Activated CD4-positive, alpha-beta memory T cell treated with anti-CD3 and anti-CD28 coated beads, Interleukin-2, amount 10 ng/mL, durations not matched to agents 7 days and 5 days (primary cell): Measurements from ENCODE around the gene POLR3K. TPM values are rescaled to one million over a fixed set of nuclear protein-coding genes. Genes with fewer than 3 reads are reported as not detected.

Experiments
- CTCF ChIA-PET: fragments of 350-600 bp; sonication (Branson Sonifier 250); formaldehyde crosslinking; loops from one replicate; lab custom pipeline; 2021; ENCODE audit warnings: antibody characterized with exemption, inconsistent platforms; lab: Charles Lee
- POLR2A ChIA-PET: fragments of 350-600 bp; sonication (Branson Sonifier 250); formaldehyde crosslinking; loops from one replicate; lab custom pipeline; 2021; ENCODE audit warnings: antibody characterized with exemption; lab: Charles Lee
- DNase-seq: peaks from one replicate; pipeline ENCODE4 v3.0.0-alpha.2; 2020
- H3K27ac Mint-ChIP-seq: one replicate; pipeline ENCODE4 v1.8.0; 2021; ENCODE audit warnings: mild to moderate bottlenecking, mixed read lengths
- H3K27me3 Mint-ChIP-seq: one replicate; pipeline ENCODE4 v1.8.0; 2021; ENCODE audit warnings: mixed read lengths
- H3K36me3 Mint-ChIP-seq: one replicate; pipeline ENCODE4 v1.8.0; 2021; ENCODE audit warnings: low read depth, mixed read lengths
- H3K4me1 Mint-ChIP-seq: one replicate; pipeline ENCODE4 v1.8.0; 2021; ENCODE audit warnings: mixed read lengths
- H3K4me3 Mint-ChIP-seq: one replicate; pipeline ENCODE4 v1.8.0; 2021; ENCODE audit warnings: mild to moderate bottlenecking, mixed read lengths
- H3K9me3 Mint-ChIP-seq: one replicate; pipeline ENCODE4 v1.8.0; 2021; ENCODE audit warnings: mixed read lengths
- total RNA-seq, 2 experiments: library from RNA; stranded (reverse); gene quantifications; one replicate each; pipeline ENCODE4 v1.2.3, GENCODE V29; 2021

POLR3K gene
- 10 to 100 TPM; 27.6 to 31.1 TPM for total RNA-seq

DNA sequence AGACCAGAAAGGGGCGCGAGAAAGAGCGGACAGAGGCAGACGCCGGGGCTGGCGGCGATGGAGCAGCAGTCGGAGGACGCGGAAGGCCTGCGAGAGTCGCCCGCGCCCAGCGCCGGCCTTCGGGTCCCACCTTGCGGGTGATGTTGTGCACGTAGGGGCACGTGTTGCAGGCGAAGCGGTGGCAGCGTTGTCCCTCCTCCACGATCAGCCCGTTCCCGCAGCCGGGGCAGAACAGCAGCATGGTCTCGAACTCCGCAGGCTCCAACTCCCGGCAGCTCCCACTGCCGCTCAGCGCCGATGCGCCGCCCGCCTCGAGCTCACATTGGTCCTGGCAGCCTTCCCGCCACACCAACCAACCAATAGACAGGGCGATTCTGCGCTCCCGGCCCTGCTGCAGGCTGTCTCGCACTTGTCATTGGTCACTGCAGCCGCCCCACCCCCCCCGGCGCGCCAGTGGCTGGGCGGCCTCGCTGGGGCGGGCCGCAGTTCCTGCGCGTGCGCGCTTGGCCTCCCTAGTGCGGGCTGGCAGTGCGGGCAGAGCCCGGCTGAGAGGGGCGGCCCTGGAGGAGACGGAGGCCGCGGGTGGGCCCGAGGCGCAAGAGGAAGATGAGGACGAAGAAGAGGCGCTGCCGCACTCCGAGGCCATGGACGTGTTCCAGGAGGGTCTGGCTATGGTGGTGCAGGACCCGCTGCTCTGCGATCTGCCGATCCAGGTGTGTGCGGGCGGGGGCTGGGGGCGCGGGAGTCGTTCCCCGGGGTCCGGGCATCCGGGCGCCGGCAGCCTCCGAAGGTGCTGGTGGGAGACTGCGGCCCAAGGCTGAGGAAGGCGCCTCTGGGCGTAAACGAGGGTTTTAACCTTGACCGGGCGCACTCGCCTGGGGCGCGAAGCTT lies at the start of gene POLR3K, which contains the start of gene SNRNP25:
POLR3K (minus strand) TSS at position 263 of the 891 bp plus-strand sequence; CDS start at position 241, 22 bp downstream.
SNRNP25 (plus strand) TSS at position 483 of the 891 bp plus-strand sequence; CDS start at position 672, 189 bp downstream.
- peak within 1 kb of the TSS; percentile 86 for H3K27ac Mint-ChIP-seq
- H3K27me3 Mint-ChIP-seq = no peaks in the 10 kb centered on the region
- H3K4me3 Mint-ChIP-seq = peak within 1 kb of the TSS; percentile 98
- peak; percentile 98 for DNase-seq
- peaks cover 27% of the 10 kb centered on the region for H3K36me3 Mint-ChIP-seq
- peaks cover 34% of the 10 kb centered on the region for H3K4me1 Mint-ChIP-seq
- CTCF ChIA-PET = interaction anchor here (0.6 to 2.2 kb wide), 11 partner anchors 11 to 309 kb away, joined by 3 to 21 read pairs (median 4); partner anchors contain the start of gene FAM234A
- POLR2A ChIA-PET = interaction anchor here (0.6 to 2.5 kb wide), 13 partner anchors 9 to 473 kb away, joined by 3 to 18 read pairs (median 4); partner anchors contain the start of genes HBQ1, LUC7L and MPG
- H3K9me3 Mint-ChIP-seq = no peaks in the 10 kb centered on the region

DNA sequence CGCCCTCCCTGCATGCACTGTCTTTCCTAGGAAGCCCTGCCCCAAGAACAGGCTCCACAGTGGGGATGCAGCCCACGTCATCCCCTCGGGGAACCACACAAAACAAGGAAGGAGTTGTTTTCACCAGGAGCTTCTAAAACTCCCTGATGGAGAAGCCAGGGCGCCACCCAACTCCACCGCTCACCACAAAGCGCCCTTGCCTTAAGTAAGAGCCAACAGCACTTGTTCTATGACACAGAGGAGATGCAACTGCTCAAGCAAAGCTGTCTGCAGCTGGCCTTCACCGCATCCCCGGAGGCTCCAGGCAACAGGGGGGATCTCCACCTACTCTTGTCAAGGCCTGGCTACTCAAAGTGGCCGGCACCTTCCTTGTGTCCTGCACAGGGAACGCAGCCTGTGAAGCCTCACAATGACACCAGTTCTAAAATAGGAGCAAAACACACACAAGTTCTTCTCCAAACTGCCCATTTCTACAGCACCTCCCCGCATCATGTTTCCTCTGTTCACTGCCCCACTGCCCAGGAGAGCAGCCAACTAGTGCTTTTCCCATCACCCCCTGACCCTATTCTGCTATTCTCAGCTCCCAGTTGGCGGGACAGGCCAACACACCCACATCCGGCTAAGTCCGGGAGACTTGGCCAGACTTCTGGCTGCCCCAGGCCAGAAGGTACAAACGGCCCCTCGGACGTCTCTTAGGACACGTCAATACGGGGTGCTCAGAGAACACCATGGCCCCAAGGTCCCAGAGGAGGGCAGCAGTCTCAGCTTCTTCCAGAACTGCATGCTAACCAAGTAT lies 48.9 kb upstream of the POLR3K start:
- CTCF ChIA-PET = interaction anchor here (0.7 kb wide), 1 partner anchor 37 kb away, joined by 3 read pairs; no protein-coding TSS in a partner anchor
- no peak for DNase-seq
- Mint-ChIP-seq H3K4me1 (peaks cover 1% of the 10 kb centered on the region), H3K27me3 (no peaks in the 10 kb centered on the region), H3K9me3 (no peaks in the 10 kb centered on the region), H3K36me3 (peaks cover 6% of the 10 kb centered on the region), H3K27ac (no peak overlapping the region), H3K4me3 (no peak overlapping the region)
- POLR2A ChIA-PET = no interaction called here

- DNase-seq = no peak
- no peaks in the 10 kb centered on the region for H3K9me3 Mint-ChIP-seq
- H3K36me3 Mint-ChIP-seq = peaks cover 6% of the 10 kb centered on the region
- H3K4me3 Mint-ChIP-seq = no peak overlapping the region
- H3K4me1 Mint-ChIP-seq = peaks cover 5% of the 10 kb centered on the region
- H3K27ac Mint-ChIP-seq = no peak overlapping the region
- ChIA-PET POLR2A (no interaction called here), CTCF (interaction anchor here (0.7 kb wide), 1 partner anchor 36 kb away, joined by 3 read pairs; no protein-coding TSS in a partner anchor)
- H3K27me3 Mint-ChIP-seq = no peaks in the 10 kb centered on the region
These were observed 48.2 kb upstream of the POLR3K start for GRCh38 chr16:101586-101985.

- H3K36me3 Mint-ChIP-seq = peaks cover 6% of the 10 kb centered on the region
- ChIA-PET CTCF (interaction anchor here (7.8 kb wide), 1 partner anchor 35 kb away, joined by 194 read pairs; no protein-coding TSS in a partner anchor), POLR2A (no interaction called here)
- peaks cover 5% of the 10 kb centered on the region for H3K4me1 Mint-ChIP-seq
- H3K27ac Mint-ChIP-seq = no peak overlapping the region
- no peaks in the 10 kb centered on the region for H3K9me3 Mint-ChIP-seq
- H3K27me3 Mint-ChIP-seq = no peaks in the 10 kb centered on the region
- no peak for DNase-seq
- H3K4me3 Mint-ChIP-seq = no peak overlapping the region
These were observed 47.6 kb upstream of the POLR3K start for GRCh38 chr16:100989-101388.

DNA sequence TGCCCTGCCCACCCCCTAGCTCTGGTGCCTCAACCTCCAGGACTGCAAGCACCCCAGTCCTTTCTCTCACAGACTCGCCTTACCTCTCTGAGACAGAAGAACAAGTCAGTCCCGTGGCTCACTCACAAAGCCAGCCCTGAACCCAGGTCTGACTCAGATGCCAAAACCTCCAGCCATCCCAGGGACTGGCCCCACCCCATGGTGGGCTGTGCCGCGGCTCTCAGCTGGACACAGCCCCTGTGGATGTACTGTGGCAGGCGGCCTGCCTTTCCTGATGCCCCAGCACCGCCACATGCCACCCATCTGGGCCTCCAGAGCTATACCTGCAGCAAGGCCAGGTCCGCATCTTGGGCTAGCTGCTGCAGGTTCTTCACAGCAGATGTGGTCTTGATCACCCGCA lies 44.4 kb upstream of the POLR3K start:
- no peaks in the 10 kb centered on the region for H3K9me3 Mint-ChIP-seq
- DNase-seq = no peak
- ChIA-PET POLR2A (interaction anchor here (0.7 to 3.3 kb wide), 3 partner anchors 12 to 31 kb away, joined by 3 to 23 read pairs (median 3); no protein-coding TSS in a partner anchor), CTCF (interaction anchor here (0.8 to 7.8 kb wide), 6 partner anchors 8 to 258 kb away, joined by 3 to 194 read pairs (median 4); no protein-coding TSS in a partner anchor)
- peaks cover 6% of the 10 kb centered on the region for H3K36me3 Mint-ChIP-seq
- H3K27ac Mint-ChIP-seq = no peak overlapping the region
- no peaks in the 10 kb centered on the region for H3K27me3 Mint-ChIP-seq
- no peak overlapping the region for H3K4me3 Mint-ChIP-seq
- peaks cover 5% of the 10 kb centered on the region for H3K4me1 Mint-ChIP-seq

- Mint-ChIP-seq H3K27ac (no peak overlapping the region), H3K27me3 (no peaks in the 10 kb centered on the region), H3K9me3 (no peaks in the 10 kb centered on the region), H3K4me3 (no peak overlapping the region), H3K4me1 (peaks cover 5% of the 10 kb centered on the region), H3K36me3 (peaks cover 9% of the 10 kb centered on the region)
- ChIA-PET CTCF (interaction anchor here (0.6 to 7.8 kb wide), 28 partner anchors 9 to 1837 kb away, joined by 3 to 194 read pairs (median 4); partner anchors contain the start of genes LUC7L, POLR3K and SNRNP25), POLR2A (interaction anchor here (0.8 to 3.3 kb wide), 5 partner anchors 10 to 33 kb away, joined by 3 to 23 read pairs (median 4); no protein-coding TSS in a partner anchor)
- DNase-seq = peak; percentile 92
These were observed 43.5 kb upstream of the POLR3K start for GRCh38 chr16:96935-97381.

DNA sequence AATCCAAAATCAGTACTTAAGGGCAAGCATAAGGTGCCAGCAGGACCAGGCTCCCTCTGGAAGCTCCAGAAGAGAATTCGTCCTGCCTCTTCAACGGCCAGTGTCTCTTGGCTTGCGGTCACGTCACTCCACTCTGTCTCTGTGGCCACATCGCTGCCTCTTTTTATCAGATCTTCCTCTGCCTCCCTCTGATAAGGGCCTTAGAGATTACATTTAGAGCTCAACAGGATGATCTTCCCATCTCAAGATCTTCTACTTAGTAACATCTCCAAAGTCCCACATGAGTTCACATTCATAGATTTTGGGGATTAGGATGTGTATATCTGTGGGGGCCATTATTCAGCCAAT lies 41.5 kb upstream of the POLR3K start:
- H3K36me3 Mint-ChIP-seq = peaks cover 17% of the 10 kb centered on the region
- H3K4me1 Mint-ChIP-seq = peaks cover 5% of the 10 kb centered on the region
- ChIA-PET POLR2A (interaction anchor here (1.6 to 3.3 kb wide), 2 partner anchors 24 to 28 kb away, joined by 3 to 23 read pairs; no protein-coding TSS in a partner anchor), CTCF (interaction anchor here (0.9 to 7.8 kb wide), 4 partner anchors 11 to 29 kb away, joined by 3 to 194 read pairs (median 28); no protein-coding TSS in a partner anchor)
- DNase-seq = no peak
- H3K27ac Mint-ChIP-seq = no peak overlapping the region
- H3K4me3 Mint-ChIP-seq = no peak overlapping the region
- H3K27me3 Mint-ChIP-seq = no peaks in the 10 kb centered on the region
- no peaks in the 10 kb centered on the region for H3K9me3 Mint-ChIP-seq

- H3K4me3 Mint-ChIP-seq = no peak overlapping the region
- H3K4me1 Mint-ChIP-seq = peaks cover 5% of the 10 kb centered on the region
- DNase-seq = no peak
- H3K27me3 Mint-ChIP-seq = no peaks in the 10 kb centered on the region
- no peak overlapping the region for H3K27ac Mint-ChIP-seq
- H3K9me3 Mint-ChIP-seq = no peaks in the 10 kb centered on the region
- POLR2A ChIA-PET = interaction anchor here (0.6 to 1.2 kb wide), 2 partner anchors 7 to 56 kb away, joined by 3 to 5 read pairs; no protein-coding TSS in a partner anchor
- peaks cover 12% of the 10 kb centered on the region for H3K36me3 Mint-ChIP-seq
- CTCF ChIA-PET = interaction anchor here (0.8 to 7.8 kb wide), 3 partner anchors 8 to 26 kb away, joined by 4 to 194 read pairs (median 50); no protein-coding TSS in a partner anchor
These were observed 39.3 kb upstream of the POLR3K start for GRCh38 chr16:92431-93339.

DNA sequence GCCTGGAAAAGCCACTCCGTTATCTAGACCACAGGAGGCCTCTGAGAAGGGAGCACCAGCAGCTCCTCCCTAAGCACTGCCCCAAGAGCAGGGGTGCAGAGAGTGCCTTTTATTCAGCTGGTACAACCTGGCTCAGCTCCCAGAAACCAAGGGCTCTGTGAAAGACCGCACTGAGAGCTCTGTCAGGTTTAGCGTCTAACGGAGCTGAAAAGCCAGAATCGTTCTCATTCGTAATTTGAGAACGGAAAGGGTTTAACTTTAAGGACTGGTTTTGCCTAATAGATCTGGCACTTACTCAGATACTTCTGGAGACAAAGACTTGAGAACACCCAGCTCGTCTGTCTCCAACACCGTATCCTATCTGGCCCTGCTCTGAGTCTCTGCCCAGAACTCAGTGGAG lies 38.1 kb upstream of the POLR3K start:
- POLR2A ChIA-PET = no interaction called here
- Mint-ChIP-seq H3K4me3 (no peak overlapping the region), H3K27me3 (no peaks in the 10 kb centered on the region), H3K9me3 (no peaks in the 10 kb centered on the region), H3K36me3 (peaks cover 11% of the 10 kb centered on the region), H3K27ac (no peak overlapping the region), H3K4me1 (no peaks in the 10 kb centered on the region)
- DNase-seq = no peak
- CTCF ChIA-PET = interaction anchor here (0.6 to 1.9 kb wide), 4 partner anchors 15 to 33 kb away, joined by 3 to 10 read pairs (median 6); no protein-coding TSS in a partner anchor

GRCh38 chr16:89391-90302 lies 36.2 kb upstream of the POLR3K start:
- H3K4me1 Mint-ChIP-seq = peaks cover 8% of the 10 kb centered on the region
- no peak overlapping the region for H3K27ac Mint-ChIP-seq
- H3K4me3 Mint-ChIP-seq = no peak overlapping the region
- no peak for DNase-seq
- CTCF ChIA-PET = no interaction called here
- POLR2A ChIA-PET = no interaction called here
- no peaks in the 10 kb centered on the region for H3K9me3 Mint-ChIP-seq
- H3K36me3 Mint-ChIP-seq = peaks cover 21% of the 10 kb centered on the region
- H3K27me3 Mint-ChIP-seq = no peaks in the 10 kb centered on the region
